ENCODE results near the gene DAAM1.

Gene DAAM1

DNA sequence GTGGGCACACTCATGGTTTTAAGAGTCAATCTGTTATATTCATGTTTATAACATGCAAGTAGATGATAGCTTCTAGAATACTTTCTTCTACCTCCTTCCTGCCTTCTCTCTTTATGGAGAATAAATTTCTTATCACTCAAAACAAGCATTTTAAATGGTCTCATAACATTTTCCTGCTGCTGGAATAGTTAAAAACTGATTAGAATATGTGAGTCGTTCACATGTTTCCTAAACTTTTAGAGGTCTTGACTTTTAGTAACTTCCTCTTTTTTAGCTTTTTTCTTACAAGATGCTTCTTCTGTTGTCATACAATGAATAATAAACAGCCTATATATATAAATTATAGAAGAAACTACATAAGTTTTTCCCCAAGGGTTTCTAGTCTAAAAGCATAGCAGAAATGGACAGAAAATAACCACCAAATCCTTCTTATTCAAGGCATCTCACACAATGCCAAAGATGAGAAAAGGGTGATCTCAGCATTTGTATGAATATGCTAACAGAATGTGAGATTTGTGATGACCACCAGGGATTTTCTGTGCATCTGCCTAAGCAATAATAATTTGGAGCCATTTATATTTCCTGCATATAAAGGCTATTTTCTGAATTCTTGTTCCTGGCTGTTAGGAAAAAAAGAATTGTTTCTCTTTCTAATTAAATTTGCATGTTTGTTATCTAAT is 127.8 kb downstream of the DAAM1 start:
- Histone ChIP-seq H3K27me3 (no peaks in the 10 kb centered on the region), H3K4me1 (peaks cover 0 to 96% (median 51%) of the 10 kb centered on the region in 4 donors), H3K36me3 (no peaks in the 10 kb centered on the region), H3K27ac (peak overlapping the region in 1 of 2 donors; percentile 66), H3K9me3 (no peaks in the 10 kb centered on the region), H3K4me3 (no peak overlapping the region)
- no peak for DNase-seq
- TF ChIP-seq, protein P1, sequence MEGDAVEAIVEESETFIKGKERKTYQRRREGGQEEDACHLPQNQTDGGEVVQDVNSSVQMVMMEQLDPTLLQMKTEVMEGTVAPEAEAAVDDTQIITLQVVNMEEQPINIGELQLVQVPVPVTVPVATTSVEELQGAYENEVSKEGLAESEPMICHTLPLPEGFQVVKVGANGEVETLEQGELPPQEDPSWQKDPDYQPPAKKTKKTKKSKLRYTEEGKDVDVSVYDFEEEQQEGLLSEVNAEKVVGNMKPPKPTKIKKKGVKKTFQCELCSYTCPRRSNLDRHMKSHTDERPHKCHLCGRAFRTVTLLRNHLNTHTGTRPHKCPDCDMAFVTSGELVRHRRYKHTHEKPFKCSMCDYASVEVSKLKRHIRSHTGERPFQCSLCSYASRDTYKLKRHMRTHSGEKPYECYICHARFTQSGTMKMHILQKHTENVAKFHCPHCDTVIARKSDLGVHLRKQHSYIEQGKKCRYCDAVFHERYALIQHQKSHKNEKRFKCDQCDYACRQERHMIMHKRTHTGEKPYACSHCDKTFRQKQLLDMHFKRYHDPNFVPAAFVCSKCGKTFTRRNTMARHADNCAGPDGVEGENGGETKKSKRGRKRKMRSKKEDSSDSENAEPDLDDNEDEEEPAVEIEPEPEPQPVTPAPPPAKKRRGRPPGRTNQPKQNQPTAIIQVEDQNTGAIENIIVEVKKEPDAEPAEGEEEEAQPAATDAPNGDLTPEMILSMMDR (IDR thresholded peaks at IDR 0.05) = no peak
- intact Hi-C loops (cut with DNase I; ENCODE audit: low total_unique reads) = no loop called here

DNA sequence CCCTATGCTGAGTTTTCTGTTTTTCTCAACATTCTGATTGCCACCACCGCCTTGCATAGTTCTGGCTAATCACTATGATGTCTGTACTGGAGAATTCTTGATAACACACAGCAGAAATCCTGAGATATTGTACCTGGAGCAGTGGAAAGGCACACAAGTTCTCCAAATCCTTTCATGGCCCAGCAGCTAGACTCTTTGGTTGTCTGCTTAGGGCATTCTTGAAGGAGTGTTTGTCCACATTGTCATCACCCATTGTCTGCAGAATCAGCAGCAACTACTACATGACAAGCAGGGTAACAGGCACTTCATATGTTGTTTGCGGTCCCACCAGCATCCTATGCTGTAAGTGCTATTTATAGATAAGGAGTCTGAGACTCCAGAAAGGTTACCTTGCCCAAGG is 128.9 kb downstream of the DAAM1 start:
- Histone ChIP-seq H3K27ac (peak overlapping the region; percentile 66 to 68), H3K9me3 (no peaks in the 10 kb centered on the region), H3K36me3 (no peaks in the 10 kb centered on the region), H3K4me3 (no peak overlapping the region), H3K27me3 (no peaks in the 10 kb centered on the region), H3K4me1 (peaks cover 0 to 96% (median 57%) of the 10 kb centered on the region in 4 donors)
- no peak for DNase-seq
- intact Hi-C loops (cut with DNase I; ENCODE audit: low total_unique reads) = no loop called here
- TF ChIP-seq, protein P1 (IDR thresholded peaks at IDR 0.05) = no peak

DNA sequence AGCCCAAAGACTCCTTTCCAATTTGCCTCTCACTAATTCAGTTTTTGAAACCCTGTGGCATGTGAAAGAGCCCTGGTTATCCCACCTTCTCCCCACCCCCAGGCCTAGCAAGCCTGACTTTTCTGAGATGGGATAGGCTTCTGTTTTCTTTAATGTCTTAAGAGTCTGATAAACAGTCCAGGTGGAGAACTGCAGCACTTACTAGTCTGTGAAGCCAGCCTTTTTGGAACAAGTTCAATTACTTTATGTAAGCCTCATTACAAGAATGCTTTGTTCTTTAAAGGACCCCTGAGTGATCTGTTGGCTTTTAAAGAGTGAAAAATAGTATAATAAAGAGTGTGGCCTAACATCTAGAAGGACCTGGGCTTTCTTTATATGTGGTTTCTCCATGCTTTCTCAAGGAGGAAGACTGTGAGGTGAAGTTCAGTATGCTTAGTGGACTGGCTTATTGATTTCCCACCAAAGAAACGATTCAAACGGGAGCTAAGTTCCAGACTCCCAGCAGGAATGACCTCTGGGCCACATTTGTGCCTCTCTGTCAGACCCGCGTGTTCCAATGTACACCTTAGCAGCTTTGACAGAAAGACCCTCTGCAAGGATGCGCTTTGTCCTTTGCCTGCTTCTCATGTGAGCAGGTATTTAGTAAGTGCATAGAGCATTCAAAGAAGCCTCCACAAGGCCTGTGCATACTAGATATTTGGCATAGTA is 129.5 kb downstream of the DAAM1 start:
- H3K9me3 ChIP-seq = no peaks in the 10 kb centered on the region
- H3K36me3 ChIP-seq = peaks cover 0 to 3% (median 2%) of the 10 kb centered on the region in 3 donors
- TF ChIP-seq, protein P1 (IDR thresholded peaks at IDR 0.05) = no peak
- DNase-seq = no peak
- no peak overlapping the region for H3K4me3 ChIP-seq
- H3K27me3 ChIP-seq = no peaks in the 10 kb centered on the region
- peak overlapping the region; percentile 66 to 68 for H3K27ac ChIP-seq
- peaks cover 0 to 96% (median 56%) of the 10 kb centered on the region in 4 donors for H3K4me1 ChIP-seq
- intact Hi-C loops (cut with DNase I; ENCODE audit: low total_unique reads) = no loop called here

DNA sequence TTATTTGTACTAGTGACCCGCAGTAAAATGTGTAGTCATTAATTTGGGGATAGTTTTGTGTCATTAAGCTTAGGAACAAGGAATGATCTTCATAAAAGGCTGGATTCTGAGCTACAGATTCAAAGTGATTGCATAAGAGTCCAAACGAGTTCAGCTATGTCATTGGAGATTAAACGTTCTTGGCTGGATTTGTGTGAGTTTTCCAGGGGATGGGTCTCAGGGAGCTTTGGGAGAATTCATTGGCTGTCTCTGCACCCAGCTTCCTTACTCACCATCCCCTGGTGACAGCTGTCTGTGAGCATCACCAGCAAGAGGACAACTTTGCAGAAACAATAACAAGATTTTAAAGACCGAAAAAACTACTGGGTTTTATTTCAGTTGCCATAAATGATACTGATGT is 130.4 kb downstream of the DAAM1 start:
- Histone ChIP-seq H3K9me3 (no peaks in the 10 kb centered on the region), H3K4me3 (no peak overlapping the region), H3K27ac (peak overlapping the region; percentile 66 to 68), H3K4me1 (peaks cover 0 to 89% (median 46%) of the 10 kb centered on the region in 4 donors), H3K27me3 (no peaks in the 10 kb centered on the region), H3K36me3 (peaks cover 0 to 8% (median 4%) of the 10 kb centered on the region in 3 donors)
- intact Hi-C loops (cut with DNase I; ENCODE audit: low total_unique reads) = no loop called here
- DNase-seq = no peak
- TF ChIP-seq, protein P1 (IDR thresholded peaks at IDR 0.05) = no peak

DNA sequence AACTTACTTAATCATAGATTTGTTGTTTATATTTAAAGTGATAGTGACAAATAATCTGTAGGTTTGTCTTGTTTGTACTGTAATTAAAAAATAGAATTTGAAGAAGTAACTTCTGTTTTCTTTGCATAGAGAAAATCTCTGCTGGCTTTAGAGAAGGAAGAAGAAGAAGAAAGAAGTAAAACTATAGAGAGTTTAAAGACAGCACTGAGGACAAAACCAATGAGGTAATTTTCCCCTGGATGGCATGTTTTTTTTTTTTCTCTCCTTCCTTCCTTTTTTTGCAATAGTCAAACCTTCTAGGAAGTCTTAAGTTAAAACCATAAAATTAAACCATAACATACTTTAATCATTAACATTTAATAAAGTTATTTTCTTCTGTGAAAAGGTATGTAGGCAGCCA is 131.9 kb downstream of the DAAM1 start:
- Histone ChIP-seq H3K9me3 (no peaks in the 10 kb centered on the region), H3K4me1 (peaks cover 0 to 75% (median 44%) of the 10 kb centered on the region in 4 donors), H3K27me3 (no peaks in the 10 kb centered on the region), H3K36me3 (peaks cover under 1 to 21% (median 13%) of the 10 kb centered on the region in 3 donors), H3K27ac (peak overlapping the region; percentile 66 to 68), H3K4me3 (no peak overlapping the region)
- no peak for DNase-seq
- TF ChIP-seq, protein P1 (IDR thresholded peaks at IDR 0.05) = no peak
- intact Hi-C loops (cut with DNase I; ENCODE audit: low total_unique reads) = no loop called here

All from tibial artery (tissue), 4 donors.